K562 (cell line): ENCODE data around the gene TENM4. TPM values are rescaled to one million over a fixed set of nuclear protein-coding genes. Genes with fewer than 3 reads are reported as not detected.

Experiments used
- KHSRP ChIP-seq: fragments of 450-650 bp; IDR thresholded peaks from 2 replicates; pipeline ENCODE4 v1.6.1; 2017
- MAZ ChIP-seq, 2 experiments: fragments of 450-650 bp in 1 of 2; sonication (generic) in 1 of 2; formaldehyde crosslinking; IDR thresholded peaks in 1 of 2; conservative IDR thresholded peaks in 1 of 2; 2 replicates each; pipeline versions ENCODE4 v1.4.0 to v1.5.0; 2020; ENCODE audit warnings: mild to moderate bottlenecking in 1 of 2, missing genetic modification reagents in 1 of 2
- polyA plus RNA-seq, 8 experiments: library from polyadenylated mRNA; depleted of rRNA in 4 of 8; stranded (reverse) in 5 of 8; unstranded in 3 of 8; fragments of >200 nt; fragmentation: Nextera tagmentation in 2 of 8; fragmentation: Illumina TruSeq in 1 of 8; extraction: Ambion mirVana in 2 of 8; extraction: Trizol in 1 of 8; gene quantifications; 2 replicates each; pipeline versions ENCODE4 v1.2.1 to v1.2.3, GENCODE V29; 2011 to 2014; ENCODE audit warnings: inconsistent platforms in 1 of 8, missing spikeins in 1 of 8
- total RNA-seq, 7 experiments: library from RNA; depleted of rRNA in 6 of 7; stranded (reverse); fragments of >200 nt in 6 of 7; fragmentation: Illumina TruSeq in 2 of 7; extraction: Trizol in 2 of 7; gene quantifications; 2 replicates each; pipeline versions ENCODE4 v1.2.1 to v1.2.3, GENCODE V29; 2011 to 2021; ENCODE audit warnings: low replicate concordance in 1 of 7
- TF ChIP-seq, protein P1 (sequence below): fragments of 450-650 bp; IDR thresholded peaks from 2 replicates; pipeline ENCODE4 v1.6.1; 2016; ENCODE audit warnings: mild to moderate bottlenecking, moderate library complexity

Gene TENM4
- total and polyA plus RNA-seq, 9 of the 15 experiments (the other 6 are each of a cell fraction or from before 2014, with no cell fraction given) = 0.16 TPM; not detected in 8

DNA sequence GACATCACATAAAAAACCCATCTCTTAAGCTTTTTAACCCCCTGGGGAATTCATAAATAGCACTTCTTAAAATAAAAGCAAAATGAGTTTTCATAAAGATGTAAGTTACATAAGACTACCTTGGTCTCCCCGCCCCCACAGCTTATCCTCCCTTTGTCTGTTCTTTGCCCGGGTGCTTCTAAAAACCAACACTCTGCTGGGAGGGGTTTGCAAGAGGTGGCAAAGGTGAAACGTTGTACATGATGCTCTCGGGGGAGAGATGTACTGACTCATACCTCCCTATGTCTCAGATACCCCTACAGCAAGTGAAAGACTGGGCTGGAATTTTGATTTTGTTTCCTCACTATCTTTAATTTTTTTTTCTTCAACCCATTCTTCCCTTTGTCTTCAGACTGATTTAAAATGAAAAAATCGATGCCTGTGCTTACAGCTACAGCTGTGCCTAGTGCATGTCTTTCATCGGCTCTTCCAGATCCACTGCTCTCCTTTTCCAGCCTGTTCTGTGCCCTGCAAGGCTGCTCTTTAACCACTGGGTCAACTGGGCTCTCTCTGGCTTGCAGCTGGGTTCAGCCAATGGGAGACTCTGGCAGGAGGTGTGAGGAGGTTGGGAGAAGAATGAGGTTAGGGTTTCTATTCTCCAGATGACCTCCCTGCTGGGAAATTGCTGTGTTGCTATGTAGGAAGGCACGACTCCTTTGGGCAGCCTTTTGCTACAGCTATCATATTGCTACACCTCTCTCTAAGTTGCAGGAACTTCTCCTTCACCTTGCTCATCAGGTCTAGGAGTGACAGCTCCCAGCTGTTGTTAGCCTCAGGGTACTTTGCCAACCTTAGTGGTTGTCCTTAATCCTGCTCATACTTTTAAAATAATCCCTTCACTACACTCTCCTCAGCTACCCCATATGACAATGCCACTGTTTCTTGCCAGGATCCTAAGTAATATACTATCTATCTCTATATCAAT lies 266.5 kb downstream of the TENM4 start (continued):
- TF ChIP-seq, protein P1, sequence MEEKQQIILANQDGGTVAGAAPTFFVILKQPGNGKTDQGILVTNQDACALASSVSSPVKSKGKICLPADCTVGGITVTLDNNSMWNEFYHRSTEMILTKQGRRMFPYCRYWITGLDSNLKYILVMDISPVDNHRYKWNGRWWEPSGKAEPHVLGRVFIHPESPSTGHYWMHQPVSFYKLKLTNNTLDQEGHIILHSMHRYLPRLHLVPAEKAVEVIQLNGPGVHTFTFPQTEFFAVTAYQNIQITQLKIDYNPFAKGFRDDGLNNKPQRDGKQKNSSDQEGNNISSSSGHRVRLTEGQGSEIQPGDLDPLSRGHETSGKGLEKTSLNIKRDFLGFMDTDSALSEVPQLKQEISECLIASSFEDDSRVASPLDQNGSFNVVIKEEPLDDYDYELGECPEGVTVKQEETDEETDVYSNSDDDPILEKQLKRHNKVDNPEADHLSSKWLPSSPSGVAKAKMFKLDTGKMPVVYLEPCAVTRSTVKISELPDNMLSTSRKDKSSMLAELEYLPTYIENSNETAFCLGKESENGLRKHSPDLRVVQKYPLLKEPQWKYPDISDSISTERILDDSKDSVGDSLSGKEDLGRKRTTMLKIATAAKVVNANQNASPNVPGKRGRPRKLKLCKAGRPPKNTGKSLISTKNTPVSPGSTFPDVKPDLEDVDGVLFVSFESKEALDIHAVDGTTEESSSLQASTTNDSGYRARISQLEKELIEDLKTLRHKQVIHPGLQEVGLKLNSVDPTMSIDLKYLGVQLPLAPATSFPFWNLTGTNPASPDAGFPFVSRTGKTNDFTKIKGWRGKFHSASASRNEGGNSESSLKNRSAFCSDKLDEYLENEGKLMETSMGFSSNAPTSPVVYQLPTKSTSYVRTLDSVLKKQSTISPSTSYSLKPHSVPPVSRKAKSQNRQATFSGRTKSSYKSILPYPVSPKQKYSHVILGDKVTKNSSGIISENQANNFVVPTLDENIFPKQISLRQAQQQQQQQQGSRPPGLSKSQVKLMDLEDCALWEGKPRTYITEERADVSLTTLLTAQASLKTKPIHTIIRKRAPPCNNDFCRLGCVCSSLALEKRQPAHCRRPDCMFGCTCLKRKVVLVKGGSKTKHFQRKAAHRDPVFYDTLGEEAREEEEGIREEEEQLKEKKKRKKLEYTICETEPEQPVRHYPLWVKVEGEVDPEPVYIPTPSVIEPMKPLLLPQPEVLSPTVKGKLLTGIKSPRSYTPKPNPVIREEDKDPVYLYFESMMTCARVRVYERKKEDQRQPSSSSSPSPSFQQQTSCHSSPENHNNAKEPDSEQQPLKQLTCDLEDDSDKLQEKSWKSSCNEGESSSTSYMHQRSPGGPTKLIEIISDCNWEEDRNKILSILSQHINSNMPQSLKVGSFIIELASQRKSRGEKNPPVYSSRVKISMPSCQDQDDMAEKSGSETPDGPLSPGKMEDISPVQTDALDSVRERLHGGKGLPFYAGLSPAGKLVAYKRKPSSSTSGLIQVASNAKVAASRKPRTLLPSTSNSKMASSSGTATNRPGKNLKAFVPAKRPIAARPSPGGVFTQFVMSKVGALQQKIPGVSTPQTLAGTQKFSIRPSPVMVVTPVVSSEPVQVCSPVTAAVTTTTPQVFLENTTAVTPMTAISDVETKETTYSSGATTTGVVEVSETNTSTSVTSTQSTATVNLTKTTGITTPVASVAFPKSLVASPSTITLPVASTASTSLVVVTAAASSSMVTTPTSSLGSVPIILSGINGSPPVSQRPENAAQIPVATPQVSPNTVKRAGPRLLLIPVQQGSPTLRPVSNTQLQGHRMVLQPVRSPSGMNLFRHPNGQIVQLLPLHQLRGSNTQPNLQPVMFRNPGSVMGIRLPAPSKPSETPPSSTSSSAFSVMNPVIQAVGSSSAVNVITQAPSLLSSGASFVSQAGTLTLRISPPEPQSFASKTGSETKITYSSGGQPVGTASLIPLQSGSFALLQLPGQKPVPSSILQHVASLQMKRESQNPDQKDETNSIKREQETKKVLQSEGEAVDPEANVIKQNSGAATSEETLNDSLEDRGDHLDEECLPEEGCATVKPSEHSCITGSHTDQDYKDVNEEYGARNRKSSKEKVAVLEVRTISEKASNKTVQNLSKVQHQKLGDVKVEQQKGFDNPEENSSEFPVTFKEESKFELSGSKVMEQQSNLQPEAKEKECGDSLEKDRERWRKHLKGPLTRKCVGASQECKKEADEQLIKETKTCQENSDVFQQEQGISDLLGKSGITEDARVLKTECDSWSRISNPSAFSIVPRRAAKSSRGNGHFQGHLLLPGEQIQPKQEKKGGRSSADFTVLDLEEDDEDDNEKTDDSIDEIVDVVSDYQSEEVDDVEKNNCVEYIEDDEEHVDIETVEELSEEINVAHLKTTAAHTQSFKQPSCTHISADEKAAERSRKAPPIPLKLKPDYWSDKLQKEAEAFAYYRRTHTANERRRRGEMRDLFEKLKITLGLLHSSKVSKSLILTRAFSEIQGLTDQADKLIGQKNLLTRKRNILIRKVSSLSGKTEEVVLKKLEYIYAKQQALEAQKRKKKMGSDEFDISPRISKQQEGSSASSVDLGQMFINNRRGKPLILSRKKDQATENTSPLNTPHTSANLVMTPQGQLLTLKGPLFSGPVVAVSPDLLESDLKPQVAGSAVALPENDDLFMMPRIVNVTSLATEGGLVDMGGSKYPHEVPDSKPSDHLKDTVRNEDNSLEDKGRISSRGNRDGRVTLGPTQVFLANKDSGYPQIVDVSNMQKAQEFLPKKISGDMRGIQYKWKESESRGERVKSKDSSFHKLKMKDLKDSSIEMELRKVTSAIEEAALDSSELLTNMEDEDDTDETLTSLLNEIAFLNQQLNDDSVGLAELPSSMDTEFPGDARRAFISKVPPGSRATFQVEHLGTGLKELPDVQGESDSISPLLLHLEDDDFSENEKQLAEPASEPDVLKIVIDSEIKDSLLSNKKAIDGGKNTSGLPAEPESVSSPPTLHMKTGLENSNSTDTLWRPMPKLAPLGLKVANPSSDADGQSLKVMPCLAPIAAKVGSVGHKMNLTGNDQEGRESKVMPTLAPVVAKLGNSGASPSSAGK = no peak
- TF ChIP-seq KHSRP (no peak), MAZ (CRISPR knock-in tag; conservative IDR thresholded peaks at IDR 0.05 in 1 of 2, IDR thresholded peaks at IDR 0.05 in 1 of 2) (no peak)
